CD4-positive, alpha-beta T cell treated with Interleukin-21 for 1 hour (primary cell): Measurements from ENCODE around the gene LRRTM3.
A peak's percentile ranks its signal among the peaks of the same experiment; 100 is the strongest.

Source experiments
- DNase-seq: peaks from one replicate; pipeline ENCODE4 v3.0.0-alpha.2; 2020

Gene LRRTM3

GRCh38 chr10:66925896-66926715 lies at the start of gene LRRTM3:
Gene LRRTM3, plus strand, starts transcription at chr10:66926036.
- peak; percentile 17 for DNase-seq

GRCh38 chr10:66877361-66877760 lies 48.5 kb upstream of the LRRTM3 start:
- no peak for DNase-seq

DNA sequence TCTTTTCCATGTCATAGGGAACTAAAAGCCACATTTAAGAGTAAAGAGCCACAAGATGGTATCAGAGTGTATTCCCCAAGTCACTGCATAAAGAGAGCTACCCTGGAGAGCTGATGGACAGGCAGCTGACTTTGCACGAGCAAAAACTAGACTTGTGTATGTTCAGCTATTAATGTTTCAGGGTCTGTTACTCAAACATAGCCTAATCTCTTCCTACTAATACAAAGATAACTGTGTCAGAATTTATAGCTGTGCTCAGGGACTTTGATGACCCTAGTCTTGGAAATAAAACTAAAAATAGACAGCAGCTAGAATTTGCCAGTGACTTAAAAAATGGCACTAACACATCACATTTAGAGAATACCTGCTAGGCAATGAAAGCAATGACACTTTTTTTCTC lies 45.5 kb upstream of the LRRTM3 start:
- no peak for DNase-seq

DNA sequence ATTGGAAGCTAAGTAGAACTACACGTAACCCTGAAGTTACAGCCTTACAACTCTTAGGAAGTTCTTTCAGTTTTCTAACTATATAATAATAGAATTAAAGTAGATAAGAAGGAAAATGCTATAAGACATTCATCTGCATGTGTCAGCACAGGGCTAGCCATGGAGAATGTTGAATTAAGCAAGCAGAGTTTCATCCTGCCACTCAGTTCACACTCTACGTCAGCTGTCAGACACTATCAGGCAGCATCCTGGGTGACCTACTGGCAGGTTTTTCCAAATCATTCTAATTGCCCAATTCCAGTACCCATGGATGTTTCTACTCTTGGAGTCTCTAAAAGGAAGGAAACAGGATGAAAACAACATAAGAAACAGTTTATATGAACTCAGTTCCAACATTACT lies 45.0 kb upstream of the LRRTM3 start:
- DNase-seq = no peak

- no peak for DNase-seq
Measured at GRCh38 chr10:66881814-66882213, 44.0 kb upstream of the LRRTM3 start.

- DNase-seq = no peak
Measured at GRCh38 chr10:66882271-66882670, 43.6 kb upstream of the LRRTM3 start.

- DNase-seq = no peak
Measured at GRCh38 chr10:66886848-66887247, 39.0 kb upstream of the LRRTM3 start.

DNA sequence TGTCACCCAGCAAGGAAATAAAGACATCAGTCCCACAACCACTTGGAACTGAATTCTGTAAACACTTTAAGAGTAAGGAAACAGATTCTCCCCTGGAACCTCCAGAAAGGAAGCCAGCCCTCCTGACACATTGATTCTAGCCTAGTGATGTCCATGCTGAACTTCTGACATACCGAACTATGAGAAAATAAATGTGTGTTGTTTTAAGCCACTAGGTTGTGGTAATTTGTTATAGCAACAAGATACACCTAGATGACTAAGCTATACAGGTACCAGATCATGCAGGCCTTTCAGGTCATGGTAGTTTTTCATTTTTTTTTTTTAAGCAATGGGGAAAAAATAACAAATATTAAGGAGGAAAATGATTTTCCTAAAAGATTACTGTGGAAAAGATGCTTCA lies 37.6 kb upstream of the LRRTM3 start:
- DNase-seq = no peak

DNA sequence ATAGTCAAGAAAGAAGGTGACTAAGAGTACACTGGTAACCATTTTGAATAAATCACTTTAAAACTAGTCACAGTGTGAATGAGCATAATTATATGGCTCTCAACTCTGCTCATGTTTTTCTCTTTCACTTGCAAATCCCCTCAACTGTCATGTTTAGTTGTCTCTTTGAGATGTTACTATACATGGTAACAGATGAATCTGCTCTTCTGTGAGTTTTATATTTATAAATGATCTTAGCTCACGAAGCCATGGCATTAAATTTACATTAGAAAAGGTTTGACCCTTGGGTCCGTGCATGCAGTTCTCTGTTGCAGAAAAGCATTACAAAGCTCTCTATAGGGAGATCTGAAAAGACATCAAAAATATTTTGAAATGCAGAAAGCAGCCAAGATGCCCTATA lies 33.0 kb upstream of the LRRTM3 start:
- DNase-seq = no peak

- DNase-seq = no peak
Measured at GRCh38 chr10:66910671-66911070, 15.2 kb upstream of the LRRTM3 start.

- DNase-seq = no peak
Measured at GRCh38 chr10:66916030-66916429, 9.8 kb upstream of the LRRTM3 start.

DNA sequence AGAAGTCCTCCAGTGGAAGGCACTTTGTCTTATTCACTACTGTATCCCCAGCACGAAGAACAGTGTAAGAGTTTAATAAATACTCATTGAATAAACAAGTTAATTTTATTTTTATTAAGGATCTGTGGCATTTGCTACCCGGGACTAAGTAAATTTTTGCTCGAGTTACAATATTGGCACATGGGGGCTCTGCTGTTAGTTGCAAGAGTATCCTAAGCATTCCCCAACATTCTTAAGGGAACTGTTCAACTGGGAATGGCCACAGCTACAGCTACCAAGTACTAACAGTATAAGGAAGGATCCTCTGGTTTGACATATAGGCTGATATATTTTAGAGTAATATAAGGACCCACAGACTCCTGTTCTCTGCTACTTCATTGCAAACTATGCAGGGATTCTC lies 8.7 kb upstream of the LRRTM3 start:
- no peak for DNase-seq

DNA sequence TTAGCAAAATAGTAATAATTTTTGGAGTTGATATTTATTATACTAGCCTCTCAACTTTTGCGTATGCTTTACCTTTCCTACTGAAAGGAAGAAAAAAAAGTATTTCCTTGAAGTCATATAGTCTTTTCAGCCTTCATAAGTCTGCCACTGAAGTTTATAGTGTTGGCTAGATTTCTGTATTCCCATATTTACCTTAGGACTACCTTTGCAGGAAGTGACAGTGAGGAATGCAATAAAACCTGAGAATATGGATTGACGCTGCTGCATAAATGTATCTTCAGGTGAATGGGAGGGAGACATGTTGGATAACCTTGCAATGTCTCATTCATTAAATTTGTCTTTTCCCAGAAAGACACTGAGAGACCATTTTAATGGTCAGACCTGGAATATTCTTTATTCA lies 6.6 kb upstream of the LRRTM3 start:
- DNase-seq = no peak

- DNase-seq = no peak
Measured at GRCh38 chr10:66924674-66925345, 1.0 kb upstream of the LRRTM3 start.

- DNase-seq = no peak
Measured at GRCh38 chr10:66925373-66925772, 463 bp upstream of the LRRTM3 start.

DNA sequence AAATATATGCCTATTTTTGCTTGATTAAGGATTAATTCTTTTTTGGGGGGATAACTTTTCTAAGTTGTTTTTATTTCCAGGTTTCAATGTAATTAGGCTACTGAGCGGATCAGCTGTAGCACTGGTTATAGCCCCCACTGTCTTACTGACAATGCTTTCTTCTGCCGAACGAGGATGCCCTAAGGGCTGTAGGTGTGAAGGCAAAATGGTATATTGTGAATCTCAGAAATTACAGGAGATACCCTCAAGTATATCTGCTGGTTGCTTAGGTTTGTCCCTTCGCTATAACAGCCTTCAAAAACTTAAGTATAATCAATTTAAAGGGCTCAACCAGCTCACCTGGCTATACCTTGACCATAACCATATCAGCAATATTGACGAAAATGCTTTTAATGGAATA lies 1.0 kb downstream of the LRRTM3 start:
- no peak for DNase-seq

DNA sequence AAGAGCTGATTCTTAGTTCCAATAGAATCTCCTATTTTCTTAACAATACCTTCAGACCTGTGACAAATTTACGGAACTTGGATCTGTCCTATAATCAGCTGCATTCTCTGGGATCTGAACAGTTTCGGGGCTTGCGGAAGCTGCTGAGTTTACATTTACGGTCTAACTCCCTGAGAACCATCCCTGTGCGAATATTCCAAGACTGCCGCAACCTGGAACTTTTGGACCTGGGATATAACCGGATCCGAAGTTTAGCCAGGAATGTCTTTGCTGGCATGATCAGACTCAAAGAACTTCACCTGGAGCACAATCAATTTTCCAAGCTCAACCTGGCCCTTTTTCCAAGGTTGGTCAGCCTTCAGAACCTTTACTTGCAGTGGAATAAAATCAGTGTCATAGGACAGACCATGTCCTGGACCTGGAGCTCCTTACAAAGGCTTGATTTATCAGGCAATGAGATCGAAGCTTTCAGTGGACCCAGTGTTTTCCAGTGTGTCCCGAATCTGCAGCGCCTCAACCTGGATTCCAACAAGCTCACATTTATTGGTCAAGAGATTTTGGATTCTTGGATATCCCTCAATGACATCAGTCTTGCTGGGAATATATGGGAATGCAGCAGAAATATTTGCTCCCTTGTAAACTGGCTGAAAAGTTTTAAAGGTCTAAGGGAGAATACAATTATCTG lies 1.6 kb downstream of the LRRTM3 start:
- no peak for DNase-seq

DNA sequence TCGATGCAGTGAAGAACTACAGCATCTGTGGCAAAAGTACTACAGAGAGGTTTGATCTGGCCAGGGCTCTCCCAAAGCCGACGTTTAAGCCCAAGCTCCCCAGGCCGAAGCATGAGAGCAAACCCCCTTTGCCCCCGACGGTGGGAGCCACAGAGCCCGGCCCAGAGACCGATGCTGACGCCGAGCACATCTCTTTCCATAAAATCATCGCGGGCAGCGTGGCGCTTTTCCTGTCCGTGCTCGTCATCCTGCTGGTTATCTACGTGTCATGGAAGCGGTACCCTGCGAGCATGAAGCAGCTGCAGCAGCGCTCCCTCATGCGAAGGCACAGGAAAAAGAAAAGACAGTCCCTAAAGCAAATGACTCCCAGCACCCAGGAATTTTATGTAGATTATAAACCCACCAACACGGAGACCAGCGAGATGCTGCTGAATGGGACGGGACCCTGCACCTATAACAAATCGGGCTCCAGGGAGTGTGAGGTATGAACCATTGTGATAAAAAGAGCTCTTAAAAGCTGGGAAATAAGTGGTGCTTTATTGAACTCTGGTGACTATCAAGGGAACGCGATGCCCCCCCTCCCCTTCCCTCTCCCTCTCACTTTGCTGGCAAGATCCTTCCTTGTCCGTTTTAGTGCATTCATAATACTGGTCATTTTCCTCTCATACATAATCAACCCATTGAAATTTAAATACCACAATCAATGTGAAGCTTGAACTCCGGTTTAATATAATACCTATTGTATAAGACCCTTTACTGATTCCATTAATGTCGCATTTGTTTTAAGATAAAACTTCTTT lies 2.3 kb downstream of the LRRTM3 start:
- no peak for DNase-seq

DNA sequence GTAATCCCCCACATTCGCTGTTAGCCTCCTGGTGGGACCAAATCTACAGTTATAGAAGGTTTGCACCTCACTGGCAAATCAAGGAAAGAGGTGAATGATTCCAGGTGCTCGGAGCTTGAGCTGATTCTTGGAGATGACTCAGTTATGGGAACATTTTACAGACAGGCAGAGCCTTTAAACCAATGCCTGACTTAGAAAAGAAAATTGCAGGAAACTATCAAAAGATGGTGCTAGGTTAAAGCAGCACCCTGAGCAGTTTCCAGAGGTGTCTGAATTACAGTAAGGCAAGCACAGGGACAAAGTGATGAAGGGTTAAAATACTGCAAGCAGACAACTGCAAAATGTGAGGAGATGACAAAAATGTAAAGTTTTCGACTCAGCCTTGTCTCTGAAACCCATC lies 2.9 kb downstream of the LRRTM3 start:
- DNase-seq = no peak

DNA sequence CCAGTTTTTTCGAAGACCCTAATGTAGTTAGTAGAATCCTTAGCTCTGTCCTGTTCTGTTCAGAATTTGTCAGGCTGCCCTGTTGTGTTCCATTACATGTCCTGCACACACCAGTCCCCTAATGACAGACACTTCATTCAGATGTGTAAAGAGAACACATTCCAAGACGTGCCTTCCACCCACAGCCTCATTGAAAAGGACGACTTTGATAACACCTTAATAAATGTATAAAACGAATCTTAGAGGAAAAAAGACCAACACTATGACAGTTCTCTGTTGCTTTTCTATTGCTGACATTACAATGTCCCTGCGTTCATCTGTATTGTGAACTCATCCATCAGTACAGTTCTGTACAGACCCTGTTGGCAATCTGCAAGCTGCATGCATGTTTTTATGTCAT lies 3.5 kb downstream of the LRRTM3 start:
- no peak for DNase-seq

- DNase-seq = peak; percentile 3
Measured at GRCh38 chr10:66931340-66931948, 5.6 kb downstream of the LRRTM3 start.

GRCh38 chr10:66931949-66932343 lies 6.1 kb downstream of the LRRTM3 start:
- no peak for DNase-seq

DNA sequence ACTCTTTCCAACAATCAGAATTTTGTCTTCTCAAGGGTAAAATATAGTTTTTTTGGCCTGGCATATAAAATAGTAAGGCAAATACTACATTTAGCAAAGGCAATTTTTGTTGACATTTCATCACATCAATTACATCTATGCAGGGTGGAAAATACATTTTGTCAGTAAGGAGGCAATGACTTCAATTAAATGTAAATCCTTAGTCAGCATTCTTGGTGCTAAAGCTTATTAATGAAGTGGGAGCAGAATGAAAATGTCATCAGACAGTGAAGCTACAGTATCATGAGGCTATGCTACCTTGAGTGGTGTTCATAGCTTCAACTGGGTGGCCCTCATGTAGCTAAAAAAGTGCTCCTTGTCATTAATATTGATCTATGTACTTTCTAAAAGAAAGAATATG lies 8.9 kb downstream of the LRRTM3 start:
- no peak for DNase-seq
